Right atrium auricular region (tissue), 2 donors: ENCODE measurements around the gene AACS. TPM values are rescaled to one million over a fixed set of nuclear protein-coding genes. Genes with fewer than 3 reads are reported as not detected.

Source experiments
- DNase-seq: peaks from one replicate; pipeline ENCODE4 v3.0.0-alpha.2; 2019; ENCODE audit warnings: low spot score
- H3K27ac ChIP-seq, 2 donors: fragments of 200-600 bp; sonication (generic); 1 replicate in 1 of 2; 2 replicates in 1 of 2; pipeline ENCODE4 v1.5.1; 2016 to 2019
- H3K27me3 ChIP-seq, 2 donors: fragments of 200-600 bp; sonication (generic); one replicate each; pipeline versions ENCODE4 v1.5.1 to v1.6.0; 2017 to 2019
- H3K36me3 ChIP-seq: fragments of 200-600 bp; sonication (generic); one replicate; pipeline ENCODE4 v1.5.1; 2016
- H3K4me1 ChIP-seq, 2 donors: fragments of 200-600 bp; sonication (generic); one replicate each; pipeline versions ENCODE4 v1.5.1 to v1.6.0; 2017 to 2019
- H3K4me3 ChIP-seq, 2 donors: fragments of 200-600 bp; sonication (generic); 1 replicate in 1 of 2; 2 replicates in 1 of 2; pipeline ENCODE4 v1.5.1; 2017 to 2019; ENCODE audit warnings: mild to moderate bottlenecking in 1 of 2, moderate library complexity in 1 of 2
- H3K9me3 ChIP-seq, 2 donors: fragments of 200-600 bp; sonication (generic); one replicate each; pipeline ENCODE4 v1.5.1; 2019
- CTCF ChIP-seq, 2 donors: fragments of 200-600 bp; sonication (generic); IDR thresholded peaks; one replicate each; pipeline ENCODE4 v1.5.1; 2019; ENCODE audit warnings: antibody characterized with exemption in 2 of 2
- total RNA-seq, 2 donors: library from RNA; depleted of rRNA; stranded (reverse); fragments of >200 nt; gene quantifications; one replicate each; pipeline ENCODE4 v1.1.0, GENCODE V29; 2016

Gene AACS
- total RNA-seq, 2 donors from 2014 or later = 7.4 to 11.7 TPM

GRCh38 chr12:125089626-125090025 lies 24.4 kb downstream of the AACS start:
- Histone ChIP-seq H3K4me3 (no peak overlapping the region), H3K27ac (no peak overlapping the region), H3K27me3 (no peaks in the 10 kb centered on the region), H3K9me3 (no peaks in the 10 kb centered on the region), H3K4me1 (no peaks in the 10 kb centered on the region), H3K36me3 (peaks cover 32% of the 10 kb centered on the region)
- DNase-seq = no peak
- no peak for TF ChIP-seq CTCF (IDR thresholded peaks at IDR 0.05)

GRCh38 chr12:125090437-125090836 lies 25.2 kb downstream of the AACS start:
- no peaks in the 10 kb centered on the region for H3K27me3 ChIP-seq
- H3K9me3 ChIP-seq = no peaks in the 10 kb centered on the region
- no peaks in the 10 kb centered on the region for H3K4me1 ChIP-seq
- TF ChIP-seq CTCF (IDR thresholded peaks at IDR 0.05) = no peak
- H3K27ac ChIP-seq = no peak overlapping the region
- peaks cover 33% of the 10 kb centered on the region for H3K36me3 ChIP-seq
- no peak overlapping the region for H3K4me3 ChIP-seq
- DNase-seq = no peak

DNA sequence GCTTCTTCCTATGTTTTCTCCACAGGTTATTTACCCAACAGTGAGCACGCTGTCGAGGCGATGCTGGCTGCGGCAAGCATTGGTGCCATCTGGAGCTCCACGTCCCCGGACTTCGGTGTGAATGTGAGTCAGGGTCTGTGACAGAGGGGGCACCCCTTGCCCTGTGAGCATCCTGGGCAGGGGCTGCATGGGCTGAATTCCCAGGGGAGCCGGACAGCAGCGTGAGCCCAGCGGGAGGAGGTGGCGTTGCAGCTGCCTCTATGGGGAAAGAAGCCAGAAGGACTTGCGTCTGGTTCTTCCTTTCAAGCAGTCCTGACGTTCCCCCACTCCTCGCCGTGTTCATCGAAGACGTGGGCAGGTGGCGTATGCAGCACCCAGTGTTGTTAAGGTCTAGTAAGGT lies 26.2 kb downstream of the AACS start:
- H3K36me3 ChIP-seq = peaks cover 28% of the 10 kb centered on the region
- TF ChIP-seq CTCF (IDR thresholded peaks at IDR 0.05) = no peak
- DNase-seq = no peak

GRCh38 chr12:125092108-125092871 lies 27.1 kb downstream of the AACS start:
- Histone ChIP-seq H3K27me3 (no peaks in the 10 kb centered on the region), H3K27ac (peak overlapping the region; percentile 32 to 40), H3K4me3 (no peak overlapping the region), H3K36me3 (peaks cover 22% of the 10 kb centered on the region), H3K4me1 (no peaks in the 10 kb centered on the region), H3K9me3 (no peaks in the 10 kb centered on the region)
- no peak for TF ChIP-seq CTCF (IDR thresholded peaks at IDR 0.05)
- DNase-seq = no peak

More for the DNA sequence above, 26.2 kb downstream of the AACS start:
- Histone ChIP-seq H3K27me3 (no peaks in the 10 kb centered on the region), H3K4me1 (no peaks in the 10 kb centered on the region), H3K4me3 (no peak overlapping the region), H3K9me3 (no peaks in the 10 kb centered on the region), H3K27ac (no peak overlapping the region)

DNA sequence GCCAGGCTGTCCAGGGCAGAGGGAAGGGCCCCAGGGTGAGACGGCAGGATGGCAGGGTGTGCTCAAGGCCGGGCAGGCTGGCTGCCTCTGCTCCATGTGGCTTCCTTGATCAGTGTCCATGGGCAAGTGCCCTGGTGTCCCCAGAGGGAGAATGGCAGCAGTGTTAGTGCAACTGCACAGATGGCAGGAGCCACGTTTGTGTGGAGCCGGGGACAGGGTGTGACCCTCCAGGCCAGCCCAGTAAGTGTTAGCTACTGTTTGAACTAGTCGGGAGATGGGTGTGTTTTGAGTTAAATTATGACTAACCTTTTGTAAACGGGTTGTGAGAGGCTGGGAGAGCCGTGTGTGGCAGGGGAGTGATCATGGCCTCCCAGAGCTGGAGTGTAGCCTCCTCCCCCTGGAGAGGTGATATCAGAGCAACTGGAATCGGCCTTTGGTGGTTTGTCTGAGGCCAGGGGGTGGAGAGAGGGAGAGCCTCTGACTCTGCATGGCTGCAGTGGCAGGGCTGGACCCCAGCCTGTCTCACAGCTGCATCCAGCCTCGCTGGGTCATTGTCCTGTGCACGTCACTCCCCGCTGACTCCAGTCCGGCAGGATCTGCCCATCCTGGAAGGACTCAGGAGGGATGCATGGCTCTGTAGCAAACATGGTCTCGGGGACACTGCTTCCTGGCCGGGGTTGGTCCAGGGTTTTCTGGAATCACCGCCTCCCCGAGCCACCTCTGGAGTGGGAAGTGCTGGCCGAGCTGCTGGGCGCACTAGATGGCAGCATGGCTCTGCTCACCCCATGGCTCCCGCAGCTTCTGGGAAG lies 27.8 kb downstream of the AACS start:
- no peaks in the 10 kb centered on the region for H3K4me1 ChIP-seq
- H3K27ac ChIP-seq = peak overlapping the region; percentile 32 to 40
- H3K4me3 ChIP-seq = no peak overlapping the region
- no peaks in the 10 kb centered on the region for H3K27me3 ChIP-seq
- peak in 1 of 2 donors; percentile 50 for TF ChIP-seq CTCF (IDR thresholded peaks at IDR 0.05)
- H3K36me3 ChIP-seq = peaks cover 22% of the 10 kb centered on the region
- H3K9me3 ChIP-seq = no peaks in the 10 kb centered on the region
- peak; percentile 73 for DNase-seq
